NCI-H524 treated with DMSO at 0.1 percent for 48 hours (cell line): Measurements from ENCODE around the gene PRKAR1B.

ENCODE experiments used
- DNase-seq: peaks from one replicate; lab custom pipeline; 2025; lab: John Stamatoyannopoulos, UW

The PRKAR1B gene

DNA sequence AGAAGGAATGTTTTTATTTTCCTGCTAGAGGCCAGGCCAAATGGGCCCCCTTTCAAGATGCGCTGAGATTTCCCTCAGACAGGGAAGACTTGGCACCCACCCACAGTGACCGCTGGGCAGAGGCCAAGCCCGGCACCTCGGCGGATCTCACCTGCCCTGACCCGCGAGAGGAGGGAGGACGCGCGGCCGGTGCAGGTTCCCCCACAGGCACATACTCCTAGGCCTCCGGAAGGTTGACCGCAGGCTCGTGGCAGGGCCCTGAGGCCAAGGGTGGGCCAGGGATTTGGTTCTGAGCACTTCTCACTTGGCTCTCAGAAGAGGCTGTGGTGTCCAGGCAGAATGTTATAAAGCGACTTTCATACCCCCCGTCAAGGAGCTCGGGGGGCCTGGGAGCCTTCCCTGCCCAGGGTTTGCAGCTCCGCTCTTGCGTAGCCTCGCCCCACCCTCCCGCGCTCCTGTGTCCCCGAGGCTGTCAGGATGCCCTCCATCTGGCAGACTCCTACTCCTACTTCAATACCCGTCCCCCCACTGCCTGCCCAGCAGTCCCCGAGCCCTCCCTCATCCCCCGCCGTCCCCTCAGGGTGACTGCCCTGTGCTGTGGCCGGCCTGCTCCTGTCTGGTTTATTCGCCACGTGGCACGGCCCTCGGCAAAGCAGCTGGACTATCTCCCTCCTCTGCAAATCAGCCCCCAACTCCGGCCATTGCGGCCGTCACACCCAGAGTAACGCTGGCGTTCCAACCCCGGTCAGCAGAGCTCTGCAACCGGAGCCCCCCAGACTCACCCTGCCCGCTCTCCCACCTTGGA lies 156.9 kb downstream of the PRKAR1B start:
- DNase-seq, result no peak

DNA sequence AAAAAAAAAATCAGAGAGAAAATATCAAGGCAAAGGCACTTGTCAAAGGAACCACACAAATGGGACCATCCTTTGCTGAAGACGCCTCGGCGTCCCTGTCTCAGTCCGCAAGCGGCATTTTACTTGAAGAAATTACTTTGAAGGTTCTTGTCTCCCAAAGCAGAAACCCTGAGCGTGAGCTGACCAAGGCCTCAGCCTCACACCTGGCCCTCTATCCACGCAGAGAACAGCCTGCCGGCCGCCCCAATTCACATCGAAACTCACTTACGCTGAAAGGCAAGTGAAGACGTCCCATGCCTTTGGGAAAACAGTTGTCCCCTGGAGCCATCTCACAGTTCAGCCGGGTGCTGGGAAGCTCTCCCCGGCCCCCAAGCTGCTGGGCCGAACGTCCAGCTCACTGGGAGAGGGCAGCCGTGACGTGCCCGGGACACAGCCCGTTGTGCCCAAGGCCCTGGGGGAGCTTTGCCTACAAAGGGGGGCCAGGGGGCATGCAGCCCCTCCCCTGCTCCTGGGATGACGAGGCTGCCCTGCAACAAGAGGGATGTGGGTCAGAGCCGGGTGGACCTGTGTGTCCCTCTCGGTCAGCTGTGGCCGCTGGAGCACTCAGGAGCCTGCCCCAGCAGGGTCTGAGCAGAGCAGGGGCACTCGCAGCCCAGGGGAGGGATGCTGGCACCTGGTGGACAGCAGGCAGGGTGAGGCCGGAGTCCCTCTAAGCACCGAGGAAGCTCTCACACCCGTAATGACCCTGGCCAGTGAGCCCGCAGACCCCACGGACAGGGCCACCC lies 157.8 kb downstream of the PRKAR1B start:
- DNase-seq, result no peak

DNA sequence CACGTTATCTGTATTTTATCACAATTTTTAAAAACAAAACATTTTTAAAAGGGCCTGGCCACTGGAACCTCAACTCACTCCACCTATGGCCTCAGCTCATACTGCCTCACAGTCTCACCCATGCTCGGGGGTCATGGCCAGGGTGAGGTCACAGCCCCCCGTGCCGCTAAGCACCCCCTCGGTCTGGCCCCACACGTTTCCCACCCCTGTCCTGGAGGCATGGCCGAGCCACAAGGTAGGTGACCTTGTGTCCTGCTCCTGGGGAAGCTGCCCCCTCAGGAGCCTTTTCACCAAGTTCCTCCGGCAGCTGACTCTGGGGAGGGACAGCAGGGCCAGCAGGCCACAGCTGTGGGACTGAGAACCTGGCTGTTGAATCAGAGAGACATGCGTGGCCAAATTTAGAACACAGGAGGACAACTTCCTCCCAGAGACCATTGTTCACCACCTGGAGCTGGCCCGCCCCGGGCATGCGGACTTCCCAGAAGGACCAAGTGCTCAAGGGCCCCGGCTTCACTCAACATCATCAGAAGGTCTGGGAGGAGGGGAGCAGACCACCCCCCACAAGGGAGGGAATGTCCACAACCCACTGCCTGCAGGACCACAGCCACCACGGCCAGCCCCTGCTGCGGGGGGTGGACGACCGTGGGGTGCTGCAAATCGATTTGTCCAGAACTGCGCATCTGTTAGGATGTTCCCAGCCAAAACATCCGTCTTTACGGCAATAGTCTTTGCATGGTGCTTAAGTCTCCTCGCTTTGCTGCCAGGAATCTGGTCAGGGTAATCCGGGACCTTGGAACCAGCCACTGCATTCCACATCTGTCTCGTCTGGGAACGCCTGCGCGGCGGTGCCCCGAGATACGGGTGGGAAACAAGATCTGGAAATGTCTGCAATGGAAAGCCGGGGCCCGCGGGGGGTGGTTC lies 158.8 kb downstream of the PRKAR1B start:
- DNase-seq, result no peak

DNA sequence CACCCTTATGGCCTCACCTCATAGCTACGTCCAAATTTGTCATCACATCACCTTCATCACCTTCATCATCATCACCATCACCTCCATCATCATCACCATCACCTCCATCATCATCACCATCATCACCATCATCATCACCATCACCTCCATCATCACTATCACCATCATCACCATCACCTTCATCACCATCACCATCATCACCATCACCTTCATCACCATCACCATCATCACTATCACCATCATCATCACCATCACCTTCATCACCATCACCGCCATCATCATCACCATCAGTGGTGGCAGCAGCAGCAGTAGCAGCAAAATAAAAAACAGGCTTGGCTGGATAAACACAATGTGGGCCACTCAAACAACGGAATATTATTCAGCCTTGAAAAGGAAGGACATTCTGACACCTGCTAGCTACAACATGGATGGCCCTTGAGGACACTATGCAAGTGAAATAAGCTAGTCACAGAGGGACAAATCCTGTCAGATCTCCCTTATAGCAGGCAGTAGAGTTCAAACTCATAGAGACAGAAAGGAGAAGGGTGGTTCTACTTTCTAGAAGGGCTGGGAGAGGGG lies 159.7 kb downstream of the PRKAR1B start:
- DNase-seq, result no peak

DNA sequence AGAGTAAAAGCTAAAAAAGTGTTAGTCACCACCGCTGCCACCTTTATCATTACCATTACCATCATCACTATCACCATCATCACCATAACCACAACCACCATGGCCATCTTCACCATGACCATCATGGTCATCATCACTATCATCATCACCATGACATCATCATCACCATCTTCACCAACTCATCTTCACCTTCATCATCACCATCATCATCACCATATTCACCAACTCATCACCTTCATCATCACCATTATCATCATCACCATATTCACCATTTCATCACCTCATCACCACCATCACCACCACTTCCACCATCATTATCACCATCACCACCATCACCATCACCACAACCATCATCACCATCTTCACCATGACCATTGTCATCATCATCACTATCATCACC lies 161.0 kb downstream of the PRKAR1B start:
- no peak for DNase-seq

DNA sequence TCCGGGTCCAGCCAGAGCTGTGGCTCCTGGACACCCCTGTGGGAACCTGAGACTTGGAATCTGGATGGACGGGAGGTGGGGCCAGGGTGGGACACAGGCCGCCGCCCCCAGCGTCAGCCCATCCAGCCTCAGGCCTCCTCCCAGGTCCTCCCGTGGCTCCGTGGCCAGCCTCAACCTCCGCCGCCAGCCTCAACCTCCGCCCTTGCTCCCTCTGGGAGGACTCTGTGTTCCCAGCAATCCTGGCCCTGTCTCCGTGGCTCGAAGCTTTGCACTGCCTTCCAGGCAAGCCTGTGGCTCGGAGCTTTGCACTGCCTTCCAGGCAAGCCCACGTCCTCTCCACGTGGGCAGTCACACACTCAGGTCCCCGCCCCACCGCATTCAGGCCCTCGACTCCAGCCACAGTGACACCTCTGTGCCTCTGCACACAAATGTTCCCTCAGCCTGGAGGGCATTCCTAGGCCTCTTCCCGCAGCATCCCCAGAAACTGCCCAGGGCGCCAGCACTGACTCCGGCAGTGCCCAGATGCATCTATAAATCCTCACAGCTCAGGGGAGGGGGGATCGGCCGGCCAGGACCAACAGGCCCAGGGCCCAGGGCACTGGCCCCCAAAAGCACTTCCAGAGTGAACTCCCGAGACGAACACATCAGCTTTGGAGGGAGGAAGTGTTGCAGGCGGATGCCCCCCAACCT lies 162.8 kb downstream of the PRKAR1B start:
- DNase-seq, result no peak

DNA sequence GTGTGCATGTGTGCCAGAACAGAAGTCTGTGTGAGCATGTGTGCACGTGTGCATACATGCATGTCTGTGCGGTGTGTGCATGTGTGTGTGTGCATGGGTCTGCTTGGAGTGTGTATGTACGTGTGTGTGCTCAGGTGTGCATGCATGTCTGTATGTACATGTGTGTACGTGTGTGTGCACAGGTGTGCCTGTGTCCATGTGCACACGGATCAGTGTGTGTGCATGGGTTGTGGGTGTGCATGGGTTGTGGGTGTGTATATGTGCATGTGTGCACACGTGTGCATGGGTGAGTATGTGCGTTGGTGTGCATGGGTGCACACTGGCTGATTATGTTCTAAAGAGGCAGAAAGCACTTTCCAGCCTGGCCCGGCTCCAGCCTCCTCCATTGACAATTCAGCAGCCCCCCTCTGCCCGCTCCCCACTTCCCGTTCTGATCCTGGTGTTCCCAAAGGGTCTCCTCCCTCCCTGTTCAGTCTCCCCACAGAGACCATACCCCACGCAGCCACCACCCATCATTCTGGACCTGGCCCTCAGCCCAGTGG lies 163.4 kb downstream of the PRKAR1B start:
- DNase-seq, result no peak

DNA sequence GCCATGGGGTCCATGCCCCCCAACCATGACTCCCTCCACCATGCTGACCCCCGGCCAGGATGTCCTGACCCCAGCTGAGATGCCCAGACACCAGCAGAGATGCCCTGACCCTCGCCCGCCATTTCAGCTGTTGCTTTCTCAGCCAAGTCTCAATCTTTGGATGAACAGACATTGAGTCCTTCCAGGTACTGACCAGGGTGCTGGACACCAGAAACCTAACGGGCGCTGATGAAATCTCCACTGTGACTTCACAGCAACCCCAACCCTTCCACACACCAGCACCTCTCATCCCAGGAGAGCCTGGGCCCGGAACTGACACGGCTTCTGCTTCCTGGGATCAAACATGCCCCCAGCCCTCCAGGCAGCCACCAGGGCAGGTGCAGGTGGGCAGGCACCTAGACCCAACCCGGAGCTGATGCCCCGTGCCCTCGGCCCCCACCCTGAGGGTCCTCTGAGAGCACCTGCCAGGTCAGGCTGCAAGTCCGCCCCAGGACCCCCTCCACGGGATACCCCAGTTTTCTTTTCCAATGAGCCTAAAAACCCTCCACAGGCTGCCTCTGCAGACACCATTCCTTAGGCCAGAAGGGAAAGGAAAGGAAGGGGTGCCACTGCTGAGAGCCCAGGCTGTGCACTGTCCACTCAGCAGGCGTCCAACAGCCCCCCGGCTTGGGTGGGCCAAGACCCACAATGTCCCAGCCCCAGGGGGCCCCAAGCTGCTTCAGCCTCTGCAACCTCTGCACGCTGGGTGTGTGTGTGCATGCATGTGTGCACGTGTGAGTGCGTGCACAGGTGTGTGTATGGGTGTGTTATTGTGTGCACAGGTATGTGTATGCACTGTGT lies 164.1 kb downstream of the PRKAR1B start:
- no peak for DNase-seq

DNA sequence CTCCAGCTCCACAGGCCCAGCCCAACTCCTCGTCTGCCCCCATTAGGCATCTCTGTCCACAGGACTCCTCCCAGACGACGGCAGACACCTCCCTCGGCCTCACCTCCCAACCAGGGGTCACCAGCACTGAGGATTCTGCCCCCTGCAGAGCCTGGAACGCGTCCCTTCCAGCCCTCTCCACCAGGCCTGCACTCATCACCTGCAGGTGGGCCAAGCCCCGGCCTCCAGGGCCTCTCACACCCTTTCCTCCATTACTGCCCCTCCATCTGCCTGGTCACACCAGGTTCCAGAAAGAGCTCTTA lies 164.8 kb downstream of the PRKAR1B start:
- no peak for DNase-seq

DNA sequence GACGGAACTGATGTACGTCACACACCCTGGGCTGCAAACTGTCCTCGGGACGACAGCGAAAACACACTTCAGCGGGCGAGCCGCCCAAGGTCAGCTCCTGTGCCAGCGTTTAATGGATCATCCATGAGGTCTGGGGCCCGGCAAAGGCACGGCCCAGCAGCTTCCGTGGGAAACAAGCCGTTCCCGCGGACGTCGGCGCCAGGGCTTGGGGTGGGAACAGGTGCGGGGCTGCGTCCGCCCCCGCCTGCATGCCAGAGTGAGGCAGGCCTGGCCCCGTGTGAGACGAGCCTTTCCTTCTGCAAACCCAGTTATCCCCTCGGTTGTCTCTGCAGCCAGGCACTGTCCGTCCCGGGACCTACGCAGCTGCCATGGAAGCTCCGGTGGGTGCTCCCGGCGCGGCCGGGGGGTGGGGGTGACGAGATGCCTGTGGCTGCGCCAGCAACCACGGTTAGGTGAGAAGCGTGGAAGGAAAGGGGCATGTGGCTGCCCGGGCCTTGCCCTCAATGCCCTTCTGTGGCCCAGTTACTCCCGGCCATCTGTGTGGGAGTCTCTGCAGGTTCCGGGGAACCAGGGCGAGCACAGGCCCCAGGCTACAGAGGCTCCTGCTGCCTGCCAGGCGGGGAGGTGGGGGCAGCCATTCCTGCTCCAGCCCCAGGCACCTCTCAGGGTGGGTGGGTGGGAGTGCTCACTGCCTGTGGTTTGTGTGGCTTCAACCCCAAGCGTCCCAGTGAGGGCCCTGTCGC lies 165.3 kb downstream of the PRKAR1B start:
- DNase-seq, result no peak

DNA sequence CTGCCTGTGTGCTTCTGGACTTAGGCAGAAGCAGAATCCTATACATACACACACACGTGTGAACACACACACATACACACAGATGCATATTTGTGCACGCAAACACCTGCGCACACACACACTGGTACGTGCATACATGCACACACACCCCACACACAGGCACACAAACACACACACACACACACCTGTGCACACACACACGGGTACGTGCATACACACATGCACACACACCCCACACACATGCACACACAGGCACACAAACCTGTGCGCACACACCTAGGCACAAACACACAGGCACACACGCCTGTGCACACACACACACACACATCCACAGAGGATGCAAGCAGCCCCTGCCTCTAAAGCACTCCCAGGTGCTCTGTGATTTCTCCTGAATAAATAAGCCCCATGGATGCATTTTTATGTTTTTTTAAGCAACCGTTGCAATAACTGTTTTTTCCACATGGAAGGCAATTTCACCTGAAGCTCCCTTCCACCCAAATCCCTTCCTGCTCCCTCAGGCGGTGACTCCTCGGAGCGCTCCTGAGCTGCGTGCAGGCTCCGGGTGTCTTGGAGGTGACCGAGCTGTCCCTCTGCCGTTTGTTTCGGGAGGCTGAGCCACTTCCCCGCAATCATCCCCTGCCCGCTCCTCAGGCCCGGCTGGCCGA lies 166.0 kb downstream of the PRKAR1B start:
- no peak for DNase-seq

DNA sequence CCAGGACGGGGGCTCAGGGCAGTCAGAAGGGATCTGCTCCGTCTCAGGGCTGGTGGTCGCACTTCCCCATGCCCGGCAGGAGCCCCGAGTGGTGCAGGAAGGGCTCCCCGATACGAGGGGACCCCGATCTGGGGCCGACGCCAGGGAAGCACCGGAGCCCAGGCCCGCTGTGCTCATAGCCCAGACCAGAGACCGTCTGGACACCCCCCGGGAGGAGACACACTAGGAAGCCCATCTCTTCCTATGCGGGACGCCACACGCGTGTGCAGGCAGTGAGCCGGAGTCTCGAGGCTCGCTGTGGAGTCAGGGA lies 167.7 kb downstream of the PRKAR1B start:
- no peak for DNase-seq

DNA sequence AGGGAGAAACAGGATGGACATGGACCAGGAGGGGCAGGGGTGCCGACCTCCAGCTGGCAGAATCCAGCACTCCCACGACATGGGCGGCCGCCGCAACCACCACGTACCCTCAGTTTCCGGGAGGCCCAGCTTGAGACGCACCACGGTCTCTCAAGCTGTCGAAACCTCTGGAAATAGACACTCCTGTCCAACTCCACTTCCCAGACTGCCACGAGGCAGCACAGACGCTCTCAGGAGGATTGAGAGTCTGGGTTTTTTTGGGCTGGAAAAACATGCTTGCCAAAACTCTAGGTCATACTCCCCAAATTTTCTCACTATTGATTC lies 169.6 kb downstream of the PRKAR1B start:
- no peak for DNase-seq

DNA sequence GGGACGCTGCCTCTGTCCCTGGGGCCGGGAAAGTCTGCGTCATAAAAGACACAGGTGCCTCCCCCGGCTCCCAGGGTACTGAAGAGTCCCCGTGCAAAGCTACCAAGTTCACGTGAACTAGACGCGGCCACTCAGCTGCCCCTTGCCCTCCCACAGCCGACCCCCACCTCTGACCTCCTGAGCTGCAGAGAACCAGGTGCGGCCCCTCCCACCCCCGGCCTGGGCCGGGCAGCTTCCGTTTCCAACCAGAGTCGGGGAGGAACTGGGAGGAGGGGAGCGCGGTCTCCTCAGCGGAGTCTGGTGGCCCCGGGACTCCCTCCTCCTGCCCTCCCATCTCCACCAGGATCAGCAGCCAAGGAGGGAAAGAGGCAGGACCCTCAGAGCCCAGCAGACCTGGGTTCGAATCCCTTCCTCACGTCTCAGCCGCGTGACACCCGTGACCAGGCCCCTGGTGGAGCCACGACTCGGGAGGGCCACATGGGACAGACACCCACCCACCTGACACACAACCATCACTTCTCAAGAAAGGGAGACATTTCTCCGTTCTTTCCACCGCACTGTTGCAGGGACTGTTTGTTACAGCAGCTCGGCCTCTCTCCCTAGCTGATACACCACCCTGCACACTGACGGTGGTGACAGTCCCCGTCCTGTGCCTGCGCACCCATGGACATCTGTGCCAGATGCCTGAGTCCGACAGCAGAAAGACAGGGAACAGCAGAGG lies 170.1 kb downstream of the PRKAR1B start:
- DNase-seq, result no peak

DNA sequence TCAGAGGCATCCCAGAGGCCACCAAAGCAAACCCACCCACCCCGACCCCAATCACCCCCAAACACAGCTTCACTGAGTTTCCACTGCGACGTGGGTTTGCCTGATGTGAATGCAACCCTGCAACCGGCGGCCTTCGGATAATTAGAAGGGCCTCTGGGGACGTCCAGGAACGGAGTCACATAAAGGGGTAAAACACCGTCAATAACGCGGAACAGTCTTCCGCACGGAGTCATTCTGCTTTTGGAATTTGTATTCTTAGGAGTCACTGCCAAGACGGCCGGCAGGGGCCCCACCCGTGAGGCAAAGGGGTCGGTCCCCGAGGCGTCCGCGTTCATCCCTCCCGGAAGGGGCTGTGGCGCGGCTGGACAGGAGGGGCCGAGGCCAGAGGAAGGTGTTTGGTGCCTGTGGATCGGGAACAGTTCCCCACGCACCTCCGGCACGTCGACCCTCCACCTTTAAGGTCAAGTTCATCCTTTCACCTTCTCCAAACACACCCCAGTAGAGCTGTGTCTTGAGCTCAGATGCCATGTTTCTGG lies 170.7 kb downstream of the PRKAR1B start:
- DNase-seq, result no peak

DNA sequence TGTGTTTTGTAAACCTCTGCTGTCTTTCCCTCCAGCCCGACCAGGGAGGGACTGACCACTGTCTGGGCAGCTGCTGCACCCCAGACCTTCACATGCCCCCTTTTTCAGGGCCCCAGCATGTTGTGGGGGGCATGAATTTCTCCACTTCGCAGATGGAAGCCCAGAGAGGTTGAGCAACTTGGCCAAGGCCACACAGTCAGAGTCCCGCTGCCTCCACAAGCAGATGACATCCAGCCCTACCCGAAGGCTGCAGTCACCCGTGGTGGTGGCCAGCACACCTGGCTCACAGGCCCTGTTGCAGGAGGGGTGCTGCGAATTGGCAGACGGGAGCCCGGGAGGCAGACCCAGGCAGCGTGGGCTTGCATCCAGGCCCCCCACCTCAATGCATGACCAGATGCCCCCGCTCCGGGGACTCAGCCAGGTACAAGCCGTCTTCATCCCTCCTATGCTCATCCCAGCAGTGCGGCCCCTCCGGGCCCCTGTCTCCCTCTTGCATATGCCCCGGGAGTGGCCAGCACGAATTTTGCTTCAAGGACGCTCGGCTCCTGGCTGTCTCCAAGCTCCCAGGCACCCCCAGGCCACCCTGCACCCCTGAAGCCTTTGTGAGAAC lies 171.4 kb downstream of the PRKAR1B start:
- DNase-seq, result no peak

DNA sequence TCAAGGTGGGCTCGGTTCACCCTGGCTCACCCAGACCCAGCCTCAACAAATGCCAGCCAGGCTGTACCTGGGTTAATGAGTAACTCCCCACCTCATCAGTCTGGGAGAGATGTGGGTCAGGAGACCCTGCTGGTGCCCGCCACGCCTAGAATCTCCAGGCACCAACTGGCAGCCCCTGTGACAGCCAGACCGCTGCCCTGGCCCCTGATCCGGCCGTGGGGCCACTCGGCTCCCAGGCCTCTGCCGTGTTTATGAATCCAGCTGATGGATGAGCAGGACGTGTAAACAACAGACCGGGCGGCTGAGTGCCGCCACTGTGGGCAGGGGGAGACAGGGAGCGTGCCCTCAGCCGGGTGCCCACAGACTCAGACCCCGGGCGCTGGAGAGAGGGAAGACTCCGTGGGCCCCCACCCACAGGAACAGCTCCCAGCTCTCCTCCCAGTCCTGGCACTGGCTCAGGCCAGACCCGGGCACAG lies 173.4 kb downstream of the PRKAR1B start:
- DNase-seq, result no peak
